Muscle layer of duodenum (tissue), 2 donors: ENCODE measurements around the gene CACNA1I.

Experiments used
- H3K27ac ChIP-seq: one replicate; pipeline ENCODE4 v1.7.0; 2013; ENCODE audit warnings: mild to moderate bottlenecking, low read length
- H3K27me3 ChIP-seq: one replicate; pipeline ENCODE4 v1.7.0; 2013; ENCODE audit warnings: low read depth, mild to moderate bottlenecking, control low read depth, low read length
- H3K36me3 ChIP-seq, 2 donors: one replicate each; pipeline ENCODE4 v1.7.0; 2013; ENCODE audit warnings: low read length in 2 of 2, control low read depth in 1 of 2, mild to moderate bottlenecking in 1 of 2; ENCODE audit not compliant: insufficient read depth in 2 of 2, control insufficient read depth in 1 of 2
- H3K4me1 ChIP-seq, 2 donors: one replicate each; pipeline ENCODE4 v1.7.0; 2013; ENCODE audit warnings: low read length in 2 of 2, mild to moderate bottlenecking in 2 of 2, control low read depth in 1 of 2, moderate library complexity in 1 of 2; ENCODE audit not compliant: insufficient read depth in 2 of 2, control insufficient read depth in 1 of 2
- H3K4me3 ChIP-seq, 2 donors: one replicate each; pipeline ENCODE4 v1.7.0; 2013; ENCODE audit warnings: low read length in 2 of 2, low read depth in 1 of 2, mild to moderate bottlenecking in 1 of 2
- H3K9me3 ChIP-seq, 2 donors: one replicate each; pipeline ENCODE4 v1.7.0; 2013; ENCODE audit warnings: low read length in 2 of 2, control low read depth in 1 of 2, mild to moderate bottlenecking in 1 of 2; ENCODE audit not compliant: control insufficient read depth in 1 of 2
- donor health status: healthy.

The CACNA1I gene

GRCh38 chr22:39666495-39666894, 95.9 kb downstream of the CACNA1I start:
- peaks cover 0 to 13% of the 10 kb centered on the region in 2 donors for H3K4me1 ChIP-seq
- H3K4me3 ChIP-seq = no peak overlapping the region
- no peaks in the 10 kb centered on the region for H3K36me3 ChIP-seq
- H3K27ac ChIP-seq = no peak overlapping the region
- peaks cover 24% of the 10 kb centered on the region for H3K27me3 ChIP-seq
- peaks cover 3 to 28% of the 10 kb centered on the region in 2 donors for H3K9me3 ChIP-seq

DNA sequence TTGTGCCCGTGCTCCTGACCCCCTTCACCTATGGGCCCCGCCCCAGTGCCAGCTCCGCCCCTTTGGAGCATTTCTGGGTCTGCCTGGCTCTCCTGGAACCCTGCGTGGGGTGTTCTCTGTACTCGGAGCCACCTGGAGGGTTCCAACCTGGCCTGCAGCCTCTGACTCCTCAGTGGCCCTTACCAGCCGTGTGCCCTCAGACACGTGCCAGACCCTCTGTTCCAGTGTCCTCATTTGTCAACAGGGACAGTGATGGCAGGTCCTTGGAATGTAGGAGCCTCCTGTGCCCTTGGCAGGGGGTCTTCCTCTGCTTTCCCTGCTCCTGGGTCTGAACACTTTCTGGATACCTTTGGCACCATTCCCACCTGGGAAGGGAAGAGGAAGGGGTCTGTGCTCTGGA, 96.4 kb downstream of the CACNA1I start:
- Histone ChIP-seq H3K27me3 (peaks cover 20% of the 10 kb centered on the region), H3K36me3 (no peaks in the 10 kb centered on the region), H3K9me3 (peaks cover 7 to 33% of the 10 kb centered on the region in 2 donors), H3K4me1 (peaks cover 0 to 10% of the 10 kb centered on the region in 2 donors), H3K27ac (no peak overlapping the region), H3K4me3 (no peak overlapping the region)

DNA sequence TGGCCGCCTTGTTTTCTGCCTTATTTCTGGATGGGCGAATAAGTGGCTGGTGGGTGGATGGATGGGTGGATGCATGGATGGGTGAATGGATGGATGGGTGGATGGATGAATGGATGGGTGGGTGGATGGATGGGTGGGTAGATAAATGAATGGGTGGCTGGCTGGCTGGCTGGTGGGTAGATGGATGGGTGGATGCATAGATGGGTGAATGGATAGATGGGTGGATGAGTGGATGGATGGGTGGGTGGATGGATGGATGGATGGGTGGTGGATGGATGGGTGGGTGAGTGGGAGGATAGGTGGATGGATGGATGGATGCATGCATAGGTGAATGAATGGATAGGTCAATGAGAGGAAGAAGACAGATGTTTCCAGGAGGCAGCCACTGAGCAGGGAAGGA, 98.9 kb downstream of the CACNA1I start:
- no peaks in the 10 kb centered on the region for H3K36me3 ChIP-seq

DNA sequence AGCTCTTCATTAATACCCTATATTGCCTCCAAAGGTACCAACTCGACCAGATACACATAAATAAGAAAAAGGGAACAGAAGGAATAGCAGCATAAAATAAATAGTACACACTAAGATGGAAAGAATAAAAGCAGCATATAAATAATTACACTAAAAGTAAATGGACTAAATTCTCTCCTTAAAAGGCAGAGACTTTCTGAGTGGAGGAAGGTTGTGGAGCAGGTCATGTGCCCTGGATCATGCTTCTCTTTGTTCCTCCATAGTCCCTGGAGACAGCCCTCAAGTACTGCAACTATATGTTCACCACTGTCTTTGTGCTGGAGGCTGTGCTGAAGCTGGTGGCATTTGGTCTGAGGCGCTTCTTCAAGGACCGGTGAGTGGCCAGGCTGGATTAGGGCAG, 101.4 kb downstream of the CACNA1I start:
- no peaks in the 10 kb centered on the region for H3K27me3 ChIP-seq
- peak overlapping the region in 1 of 2 donors; percentile 42 for H3K4me3 ChIP-seq
- no peaks in the 10 kb centered on the region for H3K36me3 ChIP-seq
- H3K27ac ChIP-seq = no peak overlapping the region
- peaks cover 15 to 54% of the 10 kb centered on the region in 2 donors for H3K9me3 ChIP-seq
- H3K4me1 ChIP-seq = no peaks in the 10 kb centered on the region

More for the DNA sequence above, 98.9 kb downstream of the CACNA1I start:
- no peaks in the 10 kb centered on the region for H3K27me3 ChIP-seq
- no peaks in the 10 kb centered on the region for H3K4me1 ChIP-seq
- H3K4me3 ChIP-seq = no peak overlapping the region
- H3K27ac ChIP-seq = no peak overlapping the region
- peaks cover 15 to 54% of the 10 kb centered on the region in 2 donors for H3K9me3 ChIP-seq

GRCh38 chr22:39674536-39674935, 104.0 kb downstream of the CACNA1I start:
- Histone ChIP-seq H3K9me3 (peaks cover 15 to 41% of the 10 kb centered on the region in 2 donors), H3K4me1 (no peaks in the 10 kb centered on the region), H3K27ac (no peak overlapping the region), H3K36me3 (no peaks in the 10 kb centered on the region), H3K4me3 (no peak overlapping the region), H3K27me3 (no peaks in the 10 kb centered on the region)

DNA sequence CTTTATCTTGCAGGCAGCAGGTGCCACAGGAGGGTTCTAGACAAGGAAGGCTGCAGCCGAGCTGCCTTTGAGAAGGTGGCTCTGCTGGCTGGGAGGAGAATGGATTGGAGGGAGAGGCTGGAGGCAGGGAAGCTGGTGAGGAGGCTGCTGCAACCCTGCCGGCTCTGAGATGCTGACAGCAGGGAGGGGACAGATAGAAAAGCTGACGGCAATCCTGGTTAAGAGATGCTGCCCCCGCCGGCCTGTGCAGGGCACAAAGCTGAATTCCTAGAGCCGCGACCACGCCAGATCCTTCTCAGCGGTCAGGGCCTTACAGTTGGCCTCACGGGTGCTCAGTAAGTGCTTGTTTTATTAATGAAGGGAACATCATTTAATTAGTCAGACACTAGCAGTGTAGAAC, 105.4 kb downstream of the CACNA1I start:
- Histone ChIP-seq H3K9me3 (peaks cover 15 to 31% of the 10 kb centered on the region in 2 donors), H3K36me3 (no peaks in the 10 kb centered on the region), H3K4me1 (no peaks in the 10 kb centered on the region), H3K27me3 (no peaks in the 10 kb centered on the region), H3K4me3 (no peak overlapping the region), H3K27ac (no peak overlapping the region)

DNA sequence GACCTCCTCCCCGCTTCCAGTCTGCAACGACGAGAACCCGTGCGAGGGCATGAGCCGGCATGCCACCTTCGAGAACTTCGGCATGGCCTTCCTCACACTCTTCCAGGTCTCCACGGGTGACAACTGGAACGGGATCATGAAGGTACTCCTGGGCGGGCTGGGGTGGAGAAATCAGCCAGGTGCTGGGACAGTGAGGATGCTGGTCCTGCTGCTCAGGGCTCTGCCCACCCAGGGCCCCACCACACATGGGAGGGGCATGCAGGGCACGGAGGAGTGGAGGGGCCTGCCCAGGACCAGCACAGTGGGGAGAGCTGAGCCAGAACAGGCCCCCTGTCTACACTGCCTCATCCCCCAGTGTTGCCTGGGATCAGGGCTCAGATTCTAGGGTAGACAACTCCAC, 107.4 kb downstream of the CACNA1I start:
- H3K4me1 ChIP-seq = no peaks in the 10 kb centered on the region
- H3K4me3 ChIP-seq = no peak overlapping the region
- H3K9me3 ChIP-seq = peaks cover 0 to 14% of the 10 kb centered on the region in 2 donors
- H3K27me3 ChIP-seq = no peaks in the 10 kb centered on the region
- H3K36me3 ChIP-seq = no peaks in the 10 kb centered on the region
- no peak overlapping the region for H3K27ac ChIP-seq

GRCh38 chr22:39678862-39679490, 108.4 kb downstream of the CACNA1I start:
- H3K36me3 ChIP-seq = no peaks in the 10 kb centered on the region
- H3K9me3 ChIP-seq = peaks cover 0 to 4% of the 10 kb centered on the region in 2 donors

DNA sequence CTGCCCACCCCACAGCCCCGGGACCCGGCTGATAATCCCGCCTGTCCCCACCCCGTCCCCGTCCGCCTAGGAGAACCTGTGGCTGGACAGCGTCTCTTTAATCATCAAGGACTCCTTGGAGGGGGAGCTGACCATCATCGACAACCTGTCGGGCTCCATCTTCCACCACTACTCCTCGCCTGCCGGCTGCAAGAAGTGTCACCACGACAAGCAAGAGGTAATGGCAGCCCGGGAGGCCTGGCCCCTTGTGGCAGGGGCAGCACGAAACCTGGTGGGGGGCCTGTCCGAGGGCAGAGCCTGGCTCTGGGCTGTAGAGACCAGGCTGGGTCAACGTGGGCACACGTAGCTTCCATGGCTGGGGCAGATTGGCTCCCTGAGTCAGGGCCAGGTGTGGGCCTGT, 109.1 kb downstream of the CACNA1I start:
- H3K36me3 ChIP-seq = no peaks in the 10 kb centered on the region
- no peak overlapping the region for H3K4me3 ChIP-seq
- H3K27me3 ChIP-seq = no peaks in the 10 kb centered on the region
- no peak overlapping the region for H3K27ac ChIP-seq
- peaks cover 0 to 3% of the 10 kb centered on the region in 2 donors for H3K9me3 ChIP-seq
- no peaks in the 10 kb centered on the region for H3K4me1 ChIP-seq

More at GRCh38 chr22:39678862-39679490, 108.4 kb downstream of the CACNA1I start:
- Histone ChIP-seq H3K4me1 (no peaks in the 10 kb centered on the region), H3K27ac (no peak overlapping the region), H3K4me3 (no peak overlapping the region), H3K27me3 (no peaks in the 10 kb centered on the region)

DNA sequence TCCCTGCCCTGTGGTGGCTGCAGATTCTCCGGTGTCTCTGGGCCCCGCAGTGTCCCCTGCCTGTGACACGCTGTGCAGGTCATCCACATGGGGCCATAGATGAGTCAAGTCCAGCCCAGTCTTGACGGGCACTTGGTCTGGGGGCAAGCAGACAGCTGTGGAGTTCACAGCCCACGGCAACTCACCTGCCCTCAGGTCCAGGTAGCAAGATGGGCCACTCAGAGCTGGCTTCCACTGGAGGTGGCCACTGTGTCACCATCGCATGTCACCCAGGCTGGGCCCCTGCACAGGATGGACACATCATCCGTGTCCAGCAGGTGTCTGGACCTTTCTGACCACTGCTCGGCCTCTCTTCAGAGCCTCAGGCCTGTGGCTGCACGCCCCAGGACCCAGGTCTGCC, 109.9 kb downstream of the CACNA1I start:
- peaks cover 0 to 3% of the 10 kb centered on the region in 2 donors for H3K9me3 ChIP-seq
- H3K27me3 ChIP-seq = no peaks in the 10 kb centered on the region
- no peaks in the 10 kb centered on the region for H3K36me3 ChIP-seq
- no peak overlapping the region for H3K27ac ChIP-seq
- H3K4me3 ChIP-seq = no peak overlapping the region
- H3K4me1 ChIP-seq = no peaks in the 10 kb centered on the region

DNA sequence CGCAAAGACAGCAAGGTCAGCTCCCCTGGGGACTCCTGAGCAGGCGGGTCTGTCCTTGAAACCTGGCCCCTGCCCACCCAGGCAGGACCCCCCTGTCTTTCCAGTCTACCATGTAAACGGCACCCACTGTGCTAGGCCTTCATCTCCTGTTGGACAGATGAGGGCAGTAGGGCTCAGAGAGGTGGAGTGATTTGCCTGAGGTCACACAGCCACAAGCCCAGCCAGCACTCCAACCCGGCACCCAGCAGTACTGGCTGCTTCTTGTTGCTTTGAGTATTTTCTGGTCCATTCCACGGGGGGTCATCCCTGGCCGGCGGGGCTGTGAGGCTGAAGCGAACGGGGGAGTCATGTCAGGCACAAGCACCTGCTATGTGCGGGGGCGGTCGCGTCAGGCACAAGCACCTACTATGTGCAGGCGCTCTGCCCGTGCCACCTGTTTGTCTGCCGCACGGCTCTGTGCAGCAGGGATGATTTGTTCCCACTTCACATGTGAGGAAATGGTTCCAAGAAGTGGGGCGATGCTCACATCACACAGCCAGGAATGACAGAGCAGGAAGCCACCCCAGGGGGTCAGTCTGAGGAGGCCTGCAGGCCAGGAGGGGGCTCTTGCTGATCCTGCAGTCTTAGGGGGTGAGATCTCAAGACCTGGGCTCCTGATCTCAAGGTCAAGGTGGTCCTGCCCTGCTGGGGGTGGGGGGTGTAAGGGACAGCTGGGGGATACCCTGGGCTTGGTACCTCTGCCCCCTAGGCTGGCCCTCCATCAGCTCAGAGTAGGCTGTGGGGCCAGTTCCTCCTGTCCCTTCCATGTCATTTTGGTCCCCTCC, 110.7 kb downstream of the CACNA1I start:
- H3K4me1 ChIP-seq = no peaks in the 10 kb centered on the region
- no peak overlapping the region for H3K4me3 ChIP-seq
- no peak overlapping the region for H3K27ac ChIP-seq
- H3K9me3 ChIP-seq = peaks cover 0 to 3% of the 10 kb centered on the region in 2 donors
- no peaks in the 10 kb centered on the region for H3K27me3 ChIP-seq
- H3K36me3 ChIP-seq = no peaks in the 10 kb centered on the region
